SH-SY5Y (cell line): Measurements from ENCODE around the gene COQ5.

Experiments used
- GATA2 ChIP-seq: IDR thresholded peaks from 2 replicates; pipeline ENCODE4 v1.6.1; 2011; ENCODE audit warnings: mild to moderate bottlenecking, low read depth, low read length
- GATA3 ChIP-seq: IDR thresholded peaks from 2 replicates; pipeline ENCODE4 v1.6.1; 2011; ENCODE audit warnings: low read depth, mild to moderate bottlenecking, low read length, moderate library complexity

DNA sequence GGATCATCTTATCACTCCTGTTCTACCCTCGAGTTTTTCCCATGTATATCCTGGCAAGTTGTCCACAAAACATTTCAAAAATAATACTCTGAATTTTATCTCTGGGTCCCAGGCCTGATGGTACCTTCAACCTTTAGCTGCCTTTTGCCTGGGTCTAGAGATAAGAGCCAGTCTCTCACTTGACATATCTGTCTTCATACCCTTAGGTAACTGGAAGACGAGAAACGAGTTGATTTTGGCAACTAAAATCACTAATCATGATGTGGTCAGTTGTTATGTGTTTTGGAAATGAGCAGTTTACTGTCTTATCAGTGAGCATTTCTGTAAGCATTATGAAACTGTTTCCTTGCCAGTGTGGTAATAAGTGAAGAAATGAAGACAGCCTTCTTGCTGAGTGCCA is 11.5 kb upstream of the COQ5 start:
- TF ChIP-seq GATA3 (no peak), GATA2 (no peak)
